ENCODE measurements around the gene CABS1. TPM values are rescaled to one million over a fixed set of nuclear protein-coding genes. Genes with fewer than 3 reads are reported as not detected.

CABS1 gene
- total and polyA plus RNA-seq, 7 donors: not detected

DNA sequence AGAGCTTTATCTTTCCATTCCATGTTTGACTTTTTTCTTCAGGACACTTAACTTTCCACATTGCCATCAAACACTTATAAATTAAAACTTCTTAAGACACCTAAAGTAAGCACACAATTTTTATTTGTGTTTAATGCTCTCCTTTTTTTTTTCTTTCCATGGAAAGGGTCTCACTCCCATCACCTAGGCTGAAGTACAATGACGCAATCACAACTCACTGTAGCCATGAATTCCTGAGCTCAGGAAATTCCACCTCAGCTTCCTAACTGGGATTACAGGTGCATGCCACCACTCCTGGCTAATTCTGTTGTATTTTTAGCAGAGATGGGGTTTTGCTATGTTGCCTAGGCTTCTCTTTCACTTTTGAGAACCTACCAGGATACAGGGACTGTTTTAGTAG is 33.0 kb downstream of the CABS1 start:
- DNase-seq: no peak
- intact Hi-C loops (cut with DNase I): no loop called here
- 90 to 94% methylated on average over 1 of the region's 1 CpG for WGBS, 2 donors
- H3K4me1 ChIP-seq: no peaks in the 10 kb centered on the region
- H3K27me3 ChIP-seq: no peaks in the 10 kb centered on the region
- H3K36me3 ChIP-seq: no peaks in the 10 kb centered on the region
- peaks cover 0 to 3% (median 0%) of the 10 kb centered on the region in 4 donors for H3K9me3 ChIP-seq
- no peak overlapping the region for H3K4me3 ChIP-seq
- H3K27ac ChIP-seq: no peak overlapping the region
- TF ChIP-seq EP300 (IDR thresholded peaks at IDR 0.05) (no peak), POLR2AphosphoS5 (IDR thresholded peaks at IDR 0.05) (no peak), POLR2A (IDR thresholded peaks at IDR 0.05) (no peak)
- TF ChIP-seq, protein P1, sequence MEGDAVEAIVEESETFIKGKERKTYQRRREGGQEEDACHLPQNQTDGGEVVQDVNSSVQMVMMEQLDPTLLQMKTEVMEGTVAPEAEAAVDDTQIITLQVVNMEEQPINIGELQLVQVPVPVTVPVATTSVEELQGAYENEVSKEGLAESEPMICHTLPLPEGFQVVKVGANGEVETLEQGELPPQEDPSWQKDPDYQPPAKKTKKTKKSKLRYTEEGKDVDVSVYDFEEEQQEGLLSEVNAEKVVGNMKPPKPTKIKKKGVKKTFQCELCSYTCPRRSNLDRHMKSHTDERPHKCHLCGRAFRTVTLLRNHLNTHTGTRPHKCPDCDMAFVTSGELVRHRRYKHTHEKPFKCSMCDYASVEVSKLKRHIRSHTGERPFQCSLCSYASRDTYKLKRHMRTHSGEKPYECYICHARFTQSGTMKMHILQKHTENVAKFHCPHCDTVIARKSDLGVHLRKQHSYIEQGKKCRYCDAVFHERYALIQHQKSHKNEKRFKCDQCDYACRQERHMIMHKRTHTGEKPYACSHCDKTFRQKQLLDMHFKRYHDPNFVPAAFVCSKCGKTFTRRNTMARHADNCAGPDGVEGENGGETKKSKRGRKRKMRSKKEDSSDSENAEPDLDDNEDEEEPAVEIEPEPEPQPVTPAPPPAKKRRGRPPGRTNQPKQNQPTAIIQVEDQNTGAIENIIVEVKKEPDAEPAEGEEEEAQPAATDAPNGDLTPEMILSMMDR (IDR thresholded peaks at IDR 0.05): no peak

- no peaks in the 10 kb centered on the region for H3K4me1 ChIP-seq
- H3K27ac ChIP-seq: no peak overlapping the region
- no peaks in the 10 kb centered on the region for H3K27me3 ChIP-seq
- intact Hi-C loops (cut with DNase I): no loop called here
- peaks cover 0 to 4% (median 0%) of the 10 kb centered on the region in 4 donors for H3K9me3 ChIP-seq
- H3K4me3 ChIP-seq: no peak overlapping the region
- no peak for DNase-seq
- 88% methylated on average over 4 of the region's 4 CpGs for WGBS, 2 donors
- H3K36me3 ChIP-seq: no peaks in the 10 kb centered on the region
- TF ChIP-seq POLR2AphosphoS5 (IDR thresholded peaks at IDR 0.05) (no peak), POLR2A (IDR thresholded peaks at IDR 0.05) (no peak), EP300 (IDR thresholded peaks at IDR 0.05) (no peak)
- TF ChIP-seq, protein P1 (IDR thresholded peaks at IDR 0.05): no peak
Observed at GRCh38 chr4:70371987-70372386, 37.2 kb downstream of the CABS1 start.

DNA sequence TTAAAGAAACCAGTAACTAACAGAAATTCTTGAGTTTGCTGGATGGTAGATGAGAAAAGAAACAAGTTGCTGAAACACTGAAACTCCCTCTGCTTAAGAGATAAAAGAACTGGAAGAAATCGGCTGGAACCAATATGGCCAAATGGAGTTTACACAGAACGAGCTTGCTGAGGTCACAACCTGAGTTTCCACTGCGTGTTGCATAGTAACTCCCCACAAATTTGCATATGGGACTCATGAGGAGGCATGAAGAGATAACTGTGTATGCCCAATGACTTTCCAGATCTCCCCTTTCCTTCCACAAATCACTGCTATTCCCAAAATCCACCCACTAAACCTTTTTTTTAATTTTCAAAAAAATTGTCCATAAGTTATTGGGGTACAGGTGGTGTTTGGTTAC is 38.0 kb downstream of the CABS1 start:
- H3K4me3 ChIP-seq: no peak overlapping the region
- no peak for TF ChIP-seq POLR2A (IDR thresholded peaks at IDR 0.05)
- TF ChIP-seq, protein P1 (IDR thresholded peaks at IDR 0.05): no peak
- no peak for TF ChIP-seq POLR2AphosphoS5 (IDR thresholded peaks at IDR 0.05)
- TF ChIP-seq EP300 (IDR thresholded peaks at IDR 0.05): no peak
- no peaks in the 10 kb centered on the region for H3K36me3 ChIP-seq
- H3K27me3 ChIP-seq: no peaks in the 10 kb centered on the region
- no peak overlapping the region for H3K27ac ChIP-seq
- DNase-seq: no peak
- H3K4me1 ChIP-seq: no peaks in the 10 kb centered on the region
- intact Hi-C loops (cut with DNase I): no loop called here
- H3K9me3 ChIP-seq: peaks cover 0 to 4% (median 0%) of the 10 kb centered on the region in 4 donors
- WGBS, 2 donors: 75 to 81% methylated on average over 3 of the region's 3 CpGs

DNA sequence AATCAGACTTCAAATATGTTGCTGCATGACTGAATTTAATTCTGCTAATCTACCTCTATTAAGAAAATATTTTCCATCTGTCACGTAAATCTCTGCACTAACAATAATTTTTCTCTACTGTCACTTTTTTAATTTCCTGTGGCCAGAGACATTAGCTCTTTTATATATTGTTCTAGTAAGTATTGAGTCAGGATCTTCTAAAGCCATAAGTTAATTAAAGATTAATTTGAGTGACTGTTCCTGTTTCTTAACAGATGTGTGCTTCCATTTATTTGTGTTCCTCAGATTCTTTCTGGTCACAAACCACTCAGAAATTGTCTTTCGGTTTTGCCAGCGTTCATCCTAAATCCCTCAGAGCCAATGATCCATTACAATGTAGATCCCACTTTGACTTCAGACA is 45.8 kb downstream of the CABS1 start:
- TF ChIP-seq EP300 (IDR thresholded peaks at IDR 0.05) (no peak), POLR2AphosphoS5 (IDR thresholded peaks at IDR 0.05) (no peak), POLR2A (IDR thresholded peaks at IDR 0.05) (no peak)
- TF ChIP-seq, protein P1 (IDR thresholded peaks at IDR 0.05): no peak
- no peak overlapping the region for H3K27ac ChIP-seq
- no peaks in the 10 kb centered on the region for H3K9me3 ChIP-seq
- no peaks in the 10 kb centered on the region for H3K27me3 ChIP-seq
- no peaks in the 10 kb centered on the region for H3K4me1 ChIP-seq
- intact Hi-C loops (cut with DNase I): no loop called here
- WGBS, 2 donors: 80 to 84% methylated on average over 3 of the region's 3 CpGs
- H3K4me3 ChIP-seq: no peak overlapping the region
- no peak for DNase-seq
- no peaks in the 10 kb centered on the region for H3K36me3 ChIP-seq

DNA sequence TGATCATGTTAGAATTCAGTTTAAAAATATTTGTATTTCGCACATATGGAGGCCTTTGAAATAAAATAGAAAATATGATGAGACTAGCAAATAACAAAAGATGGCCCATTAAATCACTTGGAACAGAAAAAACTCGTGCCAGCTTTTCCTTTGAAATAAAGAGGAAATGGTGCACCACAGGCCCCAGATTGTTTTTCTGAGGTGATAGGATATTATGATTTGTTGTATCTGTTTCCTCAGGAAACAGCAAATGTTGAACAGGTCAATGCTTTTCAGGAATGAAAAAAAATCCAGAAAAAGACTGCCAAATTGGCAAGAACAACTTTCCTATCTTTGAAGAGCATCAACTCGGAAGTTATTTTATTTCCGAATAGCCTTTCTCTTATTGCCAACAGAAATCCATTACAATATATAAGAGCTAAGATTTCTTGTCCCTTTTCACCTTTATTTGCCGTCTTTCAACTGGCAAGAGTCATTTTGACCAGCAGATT is 48.0 kb downstream of the CABS1 start, which contains the start of gene SMR3B:
Gene SMR3B (plus strand): TSS at position 441 of the 491 bp plus-strand sequence. CDS start 1,380 bp downstream, outside the sequence.
- Histone ChIP-seq H3K4me3 (no peak within 1 kb of the TSS), H3K4me1 (no peaks in the 10 kb centered on the region), H3K27ac (no peak within 1 kb of the TSS), H3K36me3 (no peaks in the 10 kb centered on the region), H3K9me3 (no peaks in the 10 kb centered on the region), H3K27me3 (no peaks in the 10 kb centered on the region)
- no peak for DNase-seq
- intact Hi-C loops (cut with DNase I): no loop called here
- 75 to 77% methylated on average over 5 of the region's 5 CpGs for WGBS, 2 donors
- TF ChIP-seq EP300 (IDR thresholded peaks at IDR 0.05) (no peak), POLR2AphosphoS5 (IDR thresholded peaks at IDR 0.05) (no peak), POLR2A (IDR thresholded peaks at IDR 0.05) (no peak)
- TF ChIP-seq, protein P1 (IDR thresholded peaks at IDR 0.05): no peak

Data from sigmoid colon (tissue), 7 donors.